GM21529 (cell line): ENCODE measurements around the gene PLCD1.

Experiments
- ATAC-seq: cut with Tn5 transposase; IDR thresholded peaks from one replicate; pipeline ENCODE4 v1.9.1; 2021; ENCODE audit not compliant: unreplicated experiment

PLCD1 gene

GRCh38 chr3:37968199-37968598 is 61.2 kb downstream of the PLCD1 start:
- ATAC-seq, result no peak

- ATAC-seq, result peak; percentile 80
These were observed 62.1 kb downstream of the PLCD1 start for GRCh38 chr3:37967260-37967881.

- no peak for ATAC-seq
These were observed 64.7 kb downstream of the PLCD1 start for GRCh38 chr3:37964716-37965115.

GRCh38 chr3:37964146-37964545 is 65.3 kb downstream of the PLCD1 start:
- no peak for ATAC-seq

- ATAC-seq, result no peak
These were observed 65.8 kb downstream of the PLCD1 start for GRCh38 chr3:37963635-37964034.

GRCh38 chr3:37963016-37963415 is 66.4 kb downstream of the PLCD1 start:
- ATAC-seq, result no peak

GRCh38 chr3:37961622-37962431 is 67.6 kb downstream of the PLCD1 start:
- no peak for ATAC-seq

GRCh38 chr3:37957539-37957936 is 71.9 kb downstream of the PLCD1 start:
- no peak for ATAC-seq
